ENCODE data around the gene FARP1.

Gene FARP1

GRCh38 chr13:98327371-98328270 lies 184.7 kb downstream of the FARP1 start:
- POLR2A ChIA-PET, result no interaction called here
- no peak for TF ChIP-seq CTCF (IDR thresholded peaks at IDR 0.05; ENCODE audit: control extremely low read depth, extremely low read depth, low read depth, missing control alignments)
- CTCF ChIA-PET, result no interaction called here
- no peak for DNase-seq (ENCODE audit: extremely low spot score)

- ChIA-PET CTCF (no interaction called here), POLR2A (no interaction called here)
- no peak for TF ChIP-seq CTCF (IDR thresholded peaks at IDR 0.05; ENCODE audit: control extremely low read depth, extremely low read depth, low read depth, missing control alignments)
- no peak for DNase-seq (ENCODE audit: extremely low spot score)
Measured at GRCh38 chr13:98328511-98328910, 185.6 kb downstream of the FARP1 start.

- POLR2A ChIA-PET, result no interaction called here
- no peak for DNase-seq (ENCODE audit: extremely low spot score)
- CTCF ChIA-PET, result no interaction called here
- TF ChIP-seq CTCF (IDR thresholded peaks at IDR 0.05; ENCODE audit: control extremely low read depth, extremely low read depth, low read depth, missing control alignments), result no peak
Measured at GRCh38 chr13:98332222-98332621, 189.3 kb downstream of the FARP1 start.

GRCh38 chr13:98332691-98333090 lies 189.8 kb downstream of the FARP1 start:
- ChIA-PET CTCF (interaction anchor here (1.1 kb wide), 1 partner anchor 11 kb away, joined by 3 read pairs; no protein-coding TSS in a partner anchor), POLR2A (no interaction called here)
- DNase-seq (ENCODE audit: extremely low spot score), result no peak
- TF ChIP-seq CTCF (IDR thresholded peaks at IDR 0.05; ENCODE audit: control extremely low read depth, extremely low read depth, low read depth, missing control alignments), result no peak

GRCh38 chr13:98333486-98333885 lies 190.6 kb downstream of the FARP1 start:
- CTCF ChIA-PET, result interaction anchor here (1.1 kb wide), 2 partner anchors 12 to 17 kb away, joined by 3 to 4 read pairs; no protein-coding TSS in a partner anchor
- DNase-seq (ENCODE audit: extremely low spot score), result no peak

GRCh38 chr13:98334620-98335205 lies 191.8 kb downstream of the FARP1 start:
- no peak for DNase-seq (ENCODE audit: extremely low spot score)
- ChIA-PET POLR2A (no interaction called here), CTCF (interaction anchor here (1.1 kb wide), 1 partner anchor 19 kb away, joined by 4 read pairs; no protein-coding TSS in a partner anchor)
- no peak for TF ChIP-seq CTCF (IDR thresholded peaks at IDR 0.05; ENCODE audit: control extremely low read depth, extremely low read depth, low read depth, missing control alignments)

More at GRCh38 chr13:98333486-98333885, 190.6 kb downstream of the FARP1 start:
- TF ChIP-seq CTCF (IDR thresholded peaks at IDR 0.05; ENCODE audit: control extremely low read depth, extremely low read depth, low read depth, missing control alignments), result no peak
- POLR2A ChIA-PET, result no interaction called here
